ENCODE results near the gene TEX48. TPM values are rescaled to one million over a fixed set of nuclear protein-coding genes. Genes with fewer than 3 reads are reported as not detected.

Gene TEX48, protein sequence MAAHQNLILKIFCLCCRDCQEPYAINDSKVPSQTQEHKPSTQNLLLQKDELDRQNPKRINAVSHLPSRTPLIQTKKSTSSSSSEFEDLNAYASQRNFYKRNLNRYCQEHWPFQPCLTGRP
- total RNA-seq, result not detected in 2 replicates

DNA sequence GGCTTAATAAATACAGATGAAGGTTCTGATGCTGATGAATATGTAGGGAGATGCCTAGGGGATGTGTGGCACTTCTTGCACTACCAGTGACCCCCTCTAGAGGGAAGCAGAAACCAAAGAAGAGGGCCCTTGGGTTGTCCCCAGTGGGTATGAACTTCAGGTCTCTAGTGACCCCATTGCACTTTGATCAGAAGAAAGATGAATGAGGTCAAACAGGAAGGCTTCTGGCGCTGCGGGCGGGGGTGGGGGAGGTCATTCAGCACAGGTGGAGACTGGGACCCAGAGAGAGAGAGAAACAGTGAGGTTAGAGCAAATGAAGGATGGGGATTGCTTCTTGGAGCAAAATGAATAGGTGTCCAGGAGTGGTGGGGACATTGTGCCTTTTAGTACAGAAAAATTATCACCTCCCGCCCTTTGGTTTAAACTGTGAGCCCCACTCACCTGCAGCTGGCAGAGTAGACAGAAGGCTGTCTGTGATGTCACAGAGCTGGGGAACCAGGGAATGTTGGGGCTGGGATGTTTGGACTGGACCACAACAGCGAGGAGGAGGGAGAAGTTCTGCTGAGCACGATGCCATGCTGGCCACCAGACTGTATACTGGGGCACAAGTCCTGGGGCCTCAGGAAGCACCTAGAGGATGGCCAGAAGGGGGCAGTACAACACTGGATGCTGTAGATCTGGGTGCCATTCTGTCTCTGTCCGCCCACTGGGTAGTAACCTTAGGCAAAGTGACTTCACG lies at the start of gene TEX48:
Gene TEX48, minus strand, starts transcription at position 599 of the 739 bp plus-strand sequence. CDS start 10,469 bp downstream, outside the sequence.

DNA sequence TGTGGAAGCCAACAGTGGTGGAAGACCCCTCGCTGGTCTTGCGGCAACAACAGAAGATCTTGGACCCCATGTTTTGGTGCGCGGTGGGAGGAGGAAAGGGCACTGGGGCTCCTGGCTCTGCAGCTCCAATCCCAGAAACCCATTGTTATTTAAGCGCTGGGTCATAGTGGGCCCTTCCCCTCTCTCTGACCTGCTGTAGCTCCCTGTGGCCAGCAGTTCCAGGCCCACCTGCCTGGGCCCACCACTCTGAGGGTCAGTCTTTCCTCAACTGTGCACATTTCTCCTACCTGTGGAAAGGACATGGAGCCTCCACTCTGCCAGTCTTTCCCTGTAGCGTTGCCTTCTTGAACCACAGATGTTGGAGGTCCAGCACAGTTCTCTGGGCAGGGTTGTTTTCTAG lies 24.3 kb downstream of the TEX48 start, which contains the start of gene TEX53:
Gene TEX53, minus strand, starts transcription at position 101 of the 400 bp plus-strand sequence. Its CDS starts 31 bp downstream, at position 70.

Other genes starting within 250 kb of the TEX48 start
- gene WHRN, start 176.7 kb downstream of the TEX48 start, total RNA-seq, result 0.22 and 0.34 TPM in 2 replicates
- 135 and 144 TPM in 2 replicates for gene ATP6V1G1, start 94.4 kb downstream of the TEX48 start, total RNA-seq
- 4.9 and 6.6 TPM in 2 replicates for gene TMEM268, start 70.9 kb downstream of the TEX48 start, total RNA-seq
- gene TEX53, start 24.4 kb downstream of the TEX48 start, total RNA-seq, result not detected in 2 replicates
- 0.26 and 0.76 TPM in 2 replicates for gene TNFSF15, start 123.8 kb upstream of the TEX48 start, total RNA-seq
- gene TNFSF8, start 248.4 kb upstream of the TEX48 start, total RNA-seq, result not detected in 2 replicates